ENCODE results near the gene ELF2. TPM values are rescaled to one million over a fixed set of nuclear protein-coding genes. Genes with fewer than 3 reads are reported as not detected.

The ELF2 gene
- total and polyA plus RNA-seq, 2 donors (not counting 1 experiment from before 2014, with no cell fraction given), result 25.1 to 97.5 TPM

- Histone ChIP-seq H3K9ac (ENCODE audit: low read length) (no peak overlapping the region), H3K27me3 (replicated peaks in 1 of 4; ENCODE audit: control extremely low read depth in 1 of 4, control insufficient read depth in 3 of 4, insufficient read depth in 4 of 4, low read length in 3 of 4) (no peaks in the 10 kb centered on the region), H3K4me2 (replicated peaks; ENCODE audit: low read depth, low read length, poor library complexity, severe bottlenecking) (no peak overlapping the region), H3K36me3 (replicated peaks in 1 of 2; ENCODE audit: control extremely low read depth in 1 of 2, control insufficient read depth in 1 of 2, extremely low read depth in 1 of 2, insufficient read depth in 2 of 2, low read length in 1 of 2) (no peaks in the 10 kb centered on the region), H3K27ac (ENCODE audit: low read length in 2 of 2) (no peak overlapping the region), H2AFZ (ENCODE audit: insufficient read depth, low read depth, low read length, poor library complexity, severe bottlenecking) (no peak overlapping the region), H3K79me2 (ENCODE audit: control insufficient read depth, insufficient read depth, low read length) (peaks cover 63% of the 10 kb centered on the region), H3K4me1 (ENCODE audit: control insufficient read depth in 2 of 2, insufficient read depth in 2 of 2, low read length in 2 of 2) (peaks cover 22 to 28% of the 10 kb centered on the region in 2 donors), H3K4me3 (ENCODE audit: control extremely low read depth in 1 of 5, extremely low read depth in 1 of 5, insufficient read depth in 1 of 5, low read depth in 2 of 5, low read length in 4 of 5) (no peak overlapping the region), H4K20me1 (ENCODE audit: control insufficient read depth, insufficient read depth, low read length, poor library complexity, severe bottlenecking) (no peaks in the 10 kb centered on the region), H3K9me3 (ENCODE audit: control extremely low read depth in 1 of 3, control insufficient read depth in 2 of 3, insufficient read depth in 1 of 3, low read length in 2 of 3) (peaks cover 2 to 6% (median 4%) of the 10 kb centered on the region in 3 donors)
- no peak overlapping the region for H3K27ac Mint-ChIP-seq
- no peaks in the 10 kb centered on the region for H3K27me3 Mint-ChIP-seq
- no peak for TF ChIP-seq CTCF (IDR thresholded peaks at IDR 0.05)
- TF ChIP-seq EZH2 (IDR thresholded peaks at IDR 0.05; ENCODE audit: borderline replicate concordance, insufficient read depth, low read depth, low read length, poor library complexity, severe bottlenecking), result no peak
- no peak overlapping the region for H3K4me3 Mint-ChIP-seq
- POLR2A ChIA-PET, result no interaction called here
- 77% methylated on average over 6 of the region's 7 CpGs for WGBS (ENCODE audit: insufficient coverage)
- intact Hi-C loops (cut with micrococcal nuclease), result no loop called here
- no peak for DNase-seq
- no peak for ATAC-seq (ENCODE audit: low read depth)
- H3K9me3 Mint-ChIP-seq (ENCODE audit: insufficient read depth), result peaks cover 4% of the 10 kb centered on the region
- CTCF ChIA-PET, result no interaction called here
- peaks cover 41% of the 10 kb centered on the region for H3K4me1 Mint-ChIP-seq
Observed at GRCh38 chr4:139144161-139144859, 32.7 kb downstream of the ELF2 start.

- WGBS (ENCODE audit: insufficient coverage), result 80% methylated on average over 1 of the region's 2 CpGs
- DNase-seq (no peak), ATAC-seq (ENCODE audit: low read depth) (no peak)
- Histone ChIP-seq H3K9ac (ENCODE audit: low read length) (no peak overlapping the region), H3K27me3 (replicated peaks in 1 of 4; ENCODE audit: control extremely low read depth in 1 of 4, control insufficient read depth in 3 of 4, insufficient read depth in 4 of 4, low read length in 3 of 4) (no peaks in the 10 kb centered on the region), H3K27ac (ENCODE audit: low read length in 2 of 2) (no peak overlapping the region), H3K79me2 (ENCODE audit: control insufficient read depth, insufficient read depth, low read length) (peaks cover 55% of the 10 kb centered on the region), H4K20me1 (ENCODE audit: control insufficient read depth, insufficient read depth, low read length, poor library complexity, severe bottlenecking) (no peaks in the 10 kb centered on the region), H3K4me1 (ENCODE audit: control insufficient read depth in 2 of 2, insufficient read depth in 2 of 2, low read length in 2 of 2) (peaks cover 22 to 28% of the 10 kb centered on the region in 2 donors), H3K4me3 (ENCODE audit: control extremely low read depth in 1 of 5, extremely low read depth in 1 of 5, insufficient read depth in 1 of 5, low read depth in 2 of 5, low read length in 4 of 5) (no peak overlapping the region), H3K9me3 (ENCODE audit: control extremely low read depth in 1 of 3, control insufficient read depth in 2 of 3, insufficient read depth in 1 of 3, low read length in 2 of 3) (peaks cover 2 to 6% (median 4%) of the 10 kb centered on the region in 3 donors), H3K4me2 (replicated peaks; ENCODE audit: low read depth, low read length, poor library complexity, severe bottlenecking) (peak overlapping the region; percentile 22), H2AFZ (ENCODE audit: insufficient read depth, low read depth, low read length, poor library complexity, severe bottlenecking) (no peak overlapping the region), H3K36me3 (replicated peaks in 1 of 2; ENCODE audit: control extremely low read depth in 1 of 2, control insufficient read depth in 1 of 2, extremely low read depth in 1 of 2, insufficient read depth in 2 of 2, low read length in 1 of 2) (no peaks in the 10 kb centered on the region)
- ChIA-PET POLR2A (no interaction called here), CTCF (interaction anchor here (1.5 kb wide), 1 partner anchor 43 kb away, joined by 4 read pairs; no protein-coding TSS in a partner anchor)
- Mint-ChIP-seq H3K27me3 (no peaks in the 10 kb centered on the region), H3K4me1 (peaks cover 41% of the 10 kb centered on the region), H3K27ac (peak overlapping the region; percentile 4), H3K4me3 (no peak overlapping the region), H3K9me3 (ENCODE audit: insufficient read depth) (peaks cover 4% of the 10 kb centered on the region)
- intact Hi-C loops (cut with micrococcal nuclease), result no loop called here
- no peak for TF ChIP-seq CTCF (IDR thresholded peaks at IDR 0.05)
- TF ChIP-seq EZH2 (IDR thresholded peaks at IDR 0.05; ENCODE audit: borderline replicate concordance, insufficient read depth, low read depth, low read length, poor library complexity, severe bottlenecking), result no peak
Observed at GRCh38 chr4:139142980-139143379, 34.0 kb downstream of the ELF2 start.
